AG08396 (cell line): ENCODE data around the gene DDRGK1.
"Not testable (repeated sequence)": the region's sequence is repeated elsewhere in the genome, so short reads cannot be mapped to it uniquely, and the experiment has no call there.

Source experiments
- DNase-seq: peaks from one replicate; pipeline ENCODE4 v3.0.0; 2012; ENCODE audit warnings: low spot score, mixed read lengths

The DDRGK1 gene

DNA sequence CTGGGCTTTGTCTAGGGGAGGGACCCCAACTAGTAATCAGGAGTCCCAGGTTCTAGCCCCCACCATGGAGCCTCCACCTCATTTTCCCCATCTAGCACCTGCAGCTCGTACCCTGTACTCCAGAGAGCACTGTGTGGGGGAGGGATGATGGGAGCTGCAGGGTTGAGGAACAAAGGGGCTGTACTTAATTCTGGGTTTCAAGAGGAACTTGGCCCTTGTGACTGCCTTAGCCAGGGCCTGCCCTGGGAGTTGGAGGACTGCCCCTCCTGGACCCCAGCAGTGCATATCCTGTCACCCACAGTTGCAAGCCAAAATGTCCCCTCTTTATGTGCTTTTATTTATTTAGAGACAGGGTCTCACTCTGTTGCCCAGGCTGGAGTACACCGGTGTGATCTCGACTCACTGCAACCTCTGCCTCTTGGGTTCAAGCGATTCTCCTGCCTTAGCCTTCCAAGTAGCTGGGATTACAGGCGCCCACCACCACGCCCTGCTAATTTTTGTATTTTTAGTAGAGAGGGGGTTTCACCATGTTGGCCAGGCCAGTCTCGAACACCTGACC lies 11.0 kb upstream of the DDRGK1 start:
- DNase-seq: not testable (repeated sequence)

- DNase-seq: no peak
Measured at GRCh38 chr20:3213226-3213625, 8.7 kb upstream of the DDRGK1 start.

- DNase-seq: no peak
Measured at GRCh38 chr20:3210346-3210745, 5.9 kb upstream of the DDRGK1 start.

- no peak for DNase-seq
Measured at GRCh38 chr20:3209946-3210317, 5.5 kb upstream of the DDRGK1 start.

DNA sequence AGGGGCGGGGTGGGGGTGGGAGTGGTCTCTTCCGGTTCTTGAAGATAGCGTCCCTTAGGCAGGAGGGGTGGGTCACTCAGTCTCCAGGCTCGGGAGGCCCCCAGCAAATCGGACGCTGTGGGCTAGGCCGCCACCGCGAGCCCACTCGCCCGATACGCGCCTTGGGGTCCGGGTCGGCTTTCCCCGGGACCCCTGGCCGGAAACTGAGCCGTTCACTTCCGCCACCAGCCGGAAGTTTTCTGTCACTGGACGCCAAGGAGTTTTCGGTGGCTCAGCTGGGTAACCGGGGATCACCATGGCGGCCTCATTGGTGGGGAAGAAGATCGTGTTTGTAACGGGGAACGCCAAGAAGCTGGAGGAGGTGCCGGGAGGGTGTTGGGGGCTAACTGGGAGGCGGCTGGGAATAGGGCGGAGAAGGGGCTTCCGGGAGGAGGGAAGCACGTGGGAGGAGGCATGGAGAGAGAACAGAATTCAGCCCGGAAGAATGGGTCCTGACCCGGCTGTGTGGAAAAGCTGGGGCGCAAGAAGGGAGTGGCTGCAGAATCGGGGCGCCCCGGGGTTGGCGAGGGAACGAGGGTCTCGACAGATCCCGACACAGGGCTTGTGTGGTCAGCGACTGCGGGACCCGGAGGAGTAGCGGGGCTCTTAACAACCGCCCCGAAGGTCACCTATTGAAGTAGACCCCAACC lies 4.9 kb upstream of the DDRGK1 start, which contains the start of gene ITPA:
Gene ITPA, plus strand, starts transcription at position 242 of the 689 bp plus-strand sequence. Its CDS starts 54 bp downstream, at position 296.
- peak; percentile 63 for DNase-seq

GRCh38 chr20:3208786-3209256 lies 4.3 kb upstream of the DDRGK1 start:
- DNase-seq: no peak

GRCh38 chr20:3203315-3204123 lies 963 bp downstream of the DDRGK1 start:
- peak; percentile 60 for DNase-seq

DNA sequence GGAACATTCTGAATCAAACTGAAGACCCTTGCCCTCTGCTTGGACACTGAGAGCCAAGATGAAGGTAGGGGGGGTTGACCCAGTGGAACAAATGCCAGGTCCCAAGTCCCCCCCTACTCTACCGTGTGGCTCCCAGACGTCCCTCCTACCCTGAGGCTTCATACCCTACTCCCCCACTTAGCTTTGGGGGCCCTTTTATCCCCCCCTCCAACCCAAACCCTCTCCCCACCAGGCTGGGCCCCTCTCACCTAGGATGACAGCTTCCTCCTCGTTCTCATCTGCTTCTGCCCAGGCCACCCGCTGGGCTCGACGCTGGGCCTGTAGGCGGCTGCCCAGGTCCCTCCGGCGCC lies 1.5 kb downstream of the DDRGK1 start:
- no peak for DNase-seq

DNA sequence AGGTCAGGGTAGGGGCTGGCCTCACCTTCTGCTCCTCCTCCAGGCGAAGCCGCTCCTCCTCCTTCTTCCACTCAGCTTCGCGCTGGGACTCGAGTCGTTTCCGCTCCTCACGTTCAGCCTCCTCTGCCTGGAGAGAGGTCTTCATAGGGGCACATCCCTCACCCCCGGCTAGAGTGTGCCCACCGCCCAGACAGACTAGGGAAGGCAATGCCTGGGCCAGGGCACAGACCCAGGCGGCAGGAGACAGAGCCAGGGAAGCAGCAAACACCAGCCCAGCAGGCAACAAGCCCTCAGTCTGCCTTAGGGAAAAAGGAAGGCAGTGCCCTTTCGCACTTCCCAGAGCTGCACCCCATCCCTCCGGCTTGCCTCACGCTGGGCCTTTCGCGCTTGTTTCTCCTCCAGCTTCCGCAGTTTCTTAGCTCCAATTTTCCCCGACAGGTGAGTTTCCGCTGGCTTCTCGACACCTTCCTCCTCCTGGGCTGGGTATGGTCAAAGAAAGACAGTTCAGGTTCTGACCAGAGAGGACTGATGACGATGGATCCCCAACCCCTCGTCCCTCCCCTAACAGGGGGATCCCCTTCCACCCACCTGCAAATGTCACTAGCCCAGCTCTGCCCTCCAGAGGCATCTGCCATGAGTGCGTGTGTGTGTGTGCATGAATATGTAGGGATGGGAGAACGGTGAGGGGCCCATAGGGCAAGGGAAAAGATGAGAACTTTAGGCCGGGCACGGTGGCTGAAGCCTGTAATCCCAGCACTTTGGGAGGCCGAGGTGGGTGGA lies 4.3 kb downstream of the DDRGK1 start:
- no peak for DNase-seq

- no peak for DNase-seq
Measured at GRCh38 chr20:3199206-3199605, 5.3 kb downstream of the DDRGK1 start.

GRCh38 chr20:3195590-3196237 lies 8.8 kb downstream of the DDRGK1 start:
- no peak for DNase-seq

DNA sequence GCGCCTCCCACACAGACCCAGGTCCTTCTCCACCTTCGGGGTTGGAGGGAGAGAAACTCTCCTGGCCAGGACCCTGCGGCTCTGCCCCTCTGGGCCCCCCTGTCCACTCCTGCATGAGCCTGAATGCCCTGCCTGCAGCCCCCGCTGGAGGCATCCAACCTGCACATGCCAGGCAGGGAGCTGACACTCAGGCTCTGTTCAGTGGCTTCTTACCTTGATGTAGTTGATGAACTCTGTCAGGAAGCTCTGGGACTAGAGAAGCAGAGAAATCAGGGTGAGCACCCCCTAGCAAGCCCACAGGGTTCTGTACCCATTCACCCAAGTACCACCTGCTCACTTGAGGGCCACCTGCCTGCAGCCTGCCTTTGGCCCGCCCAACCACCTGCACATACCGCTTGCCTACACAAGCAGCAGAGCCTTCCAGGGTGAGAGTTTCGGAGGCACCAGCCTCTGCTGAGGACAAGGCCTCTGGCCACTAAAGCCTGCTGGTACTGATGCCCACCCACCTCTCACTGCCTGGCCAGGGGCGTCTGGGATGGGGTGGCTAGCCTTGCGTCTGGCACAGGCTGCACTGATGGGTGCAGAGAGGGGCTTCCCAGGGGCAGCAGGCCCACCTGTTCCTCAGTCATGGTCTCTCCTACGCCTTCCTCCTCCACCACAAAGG lies 9.7 kb downstream of the DDRGK1 start:
- no peak for DNase-seq

DNA sequence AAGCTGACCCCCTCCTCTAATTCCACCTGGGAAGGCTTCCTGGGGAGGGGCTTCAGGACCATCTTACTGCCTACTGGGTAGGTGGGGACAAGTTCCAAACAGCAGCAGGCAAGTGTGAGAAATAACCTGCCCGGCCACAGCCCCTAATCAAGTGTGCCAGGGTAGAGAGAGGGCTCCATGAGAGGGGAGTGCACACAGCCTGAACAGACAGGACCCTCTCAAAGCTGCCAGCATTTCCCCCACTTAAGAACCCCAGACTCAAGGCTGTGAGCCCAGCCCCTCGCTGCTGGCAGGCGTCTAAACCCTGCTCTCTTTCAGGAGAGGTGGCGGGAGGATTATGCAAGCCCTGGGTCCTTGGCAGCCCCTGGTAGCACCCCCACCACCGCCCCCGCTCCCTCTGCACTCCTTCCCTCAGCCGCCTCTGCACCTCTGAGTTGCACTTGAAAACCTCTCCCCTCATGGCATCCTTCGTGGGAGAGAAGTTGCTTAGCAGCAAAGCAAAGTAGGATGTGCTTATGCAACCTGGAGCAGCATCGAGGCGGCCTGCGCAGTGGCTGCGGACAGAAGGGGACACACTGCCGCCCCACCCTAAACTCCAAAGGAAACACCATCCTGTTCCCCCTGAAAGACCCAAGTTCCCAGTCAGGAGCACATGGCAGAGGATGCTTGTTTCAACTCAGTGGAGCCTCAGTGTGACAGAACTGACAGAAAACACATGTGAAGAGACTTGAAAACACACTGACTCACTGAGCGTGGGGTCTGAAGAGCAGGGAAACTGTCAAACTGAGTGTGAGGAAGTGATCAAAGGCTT lies 10.5 kb downstream of the DDRGK1 start:
- DNase-seq: no peak

GRCh38 chr20:3192226-3193015 lies 12.1 kb downstream of the DDRGK1 start:
- DNase-seq: no peak

DNA sequence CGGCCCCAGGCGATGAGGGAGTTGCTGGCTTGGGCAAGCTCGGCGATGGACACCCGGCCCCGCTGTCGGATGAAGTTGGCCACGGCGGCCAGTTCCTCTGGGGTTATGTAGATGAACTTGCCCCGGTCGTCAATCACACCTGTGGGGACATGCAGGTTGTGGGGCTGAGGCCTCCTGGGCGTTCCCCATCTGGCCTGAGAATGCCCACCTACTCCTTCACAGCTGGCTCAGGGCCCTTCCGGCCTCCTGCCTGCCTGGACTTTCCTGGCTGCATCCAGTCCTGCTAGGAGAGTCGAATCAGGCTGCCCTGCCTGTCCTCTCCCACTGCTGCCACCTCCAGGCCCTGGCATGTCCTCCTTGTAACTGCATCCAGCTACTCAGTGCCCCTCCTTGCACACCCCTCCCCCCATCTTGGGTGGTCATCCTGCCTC lies 13.8 kb downstream of the DDRGK1 start:
- no peak for DNase-seq

- no peak for DNase-seq
Measured at GRCh38 chr20:3189561-3190131, 14.8 kb downstream of the DDRGK1 start.

DNA sequence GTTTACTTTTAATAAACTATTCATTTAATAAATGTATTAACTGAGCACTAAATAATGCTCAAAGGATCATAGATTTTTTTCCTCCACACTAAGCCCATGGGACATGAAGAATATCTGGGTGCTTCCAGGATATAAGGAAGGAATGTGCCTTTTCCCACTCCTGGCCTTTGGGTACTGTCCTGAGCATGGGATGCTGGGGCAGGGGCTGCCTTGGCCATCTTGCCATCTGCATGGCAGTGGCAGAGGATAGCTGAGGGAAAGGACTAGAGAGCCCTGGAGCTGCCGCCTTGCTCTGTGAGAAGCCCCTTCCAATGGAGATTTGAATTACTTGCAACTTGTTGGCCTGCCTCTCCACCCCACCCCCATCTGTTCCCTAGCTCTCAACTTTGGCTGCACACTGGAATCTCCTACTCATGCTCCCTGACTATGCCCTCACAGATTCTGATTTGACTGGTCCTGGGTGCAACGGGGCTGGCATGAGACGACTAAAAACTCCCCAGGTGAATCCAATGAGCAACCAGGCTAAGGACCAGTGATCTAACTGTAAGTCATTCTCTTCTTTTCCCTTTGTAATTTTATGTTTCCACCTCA lies 15.6 kb downstream of the DDRGK1 start:
- DNase-seq: no peak

DNA sequence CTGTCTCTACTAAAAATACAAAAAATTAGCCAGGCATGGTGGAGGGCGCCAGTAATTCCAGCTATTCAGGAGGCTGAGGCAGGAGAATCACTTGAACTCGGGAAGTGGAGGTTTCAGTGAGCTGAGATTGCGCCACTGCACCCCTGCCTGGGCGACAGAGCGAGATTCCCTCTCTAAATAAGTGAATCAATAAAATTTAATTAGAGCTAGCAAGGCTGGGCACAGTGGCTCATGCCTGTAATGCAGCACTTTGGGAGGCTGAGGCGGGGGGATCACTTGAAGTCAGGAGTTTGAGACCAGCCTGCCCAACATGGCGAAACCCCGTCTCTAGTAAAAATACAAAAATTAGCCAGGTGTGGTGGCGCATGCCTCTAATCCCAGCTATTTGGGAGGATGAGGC lies 16.6 kb downstream of the DDRGK1 start:
- DNase-seq: not testable (repeated sequence)
